A549 (cell line): ENCODE data around the gene CABP1.
"Not testable (repeated sequence)": the region's sequence is repeated elsewhere in the genome, so short reads cannot be mapped to it uniquely, and the experiment has no call there.

ENCODE experiments used
- CTCF ChIP-seq: fragments of >200 bp; sonication (Bioruptor Twin); formaldehyde crosslinking; IDR thresholded peaks from 3 replicates; pipeline ENCODE4 v1.5.1; 2016
- ELK1 ChIP-seq: fragments of 150-350 bp; IDR thresholded peaks from 2 replicates; pipeline ENCODE4 v1.6.1; 2014; ENCODE audit warnings: low read depth, mild to moderate bottlenecking, low read length
- ESRRA ChIP-seq: fragments of 150-350 bp; IDR thresholded peaks from 2 replicates; pipeline ENCODE4 v1.6.1; 2014; ENCODE audit warnings: mild to moderate bottlenecking, low read length, borderline replicate concordance
- JUN ChIP-seq, 2 experiments: fragments of >200 bp; sonication (Bioruptor Twin); formaldehyde crosslinking; IDR thresholded peaks; 2 replicates in 1 of 2; 3 replicates in 1 of 2; pipeline ENCODE4 v1.6.1; 2016 to 2017
- KDM1A ChIP-seq: fragments of 200-600 bp; sonication (generic); IDR thresholded peaks from 2 replicates; pipeline ENCODE4 v1.6.1; 2016; ENCODE audit warnings: low read depth, mild to moderate bottlenecking
- POLR2A ChIP-seq: IDR thresholded peaks from 2 replicates; pipeline ENCODE4 v1.6.1; 2012; ENCODE audit warnings: mild to moderate bottlenecking, low read length
- POLR2AphosphoS2 ChIP-seq: conservative IDR thresholded peaks from 2 replicates; pipeline ENCODE4 v1.6.1; 2012; ENCODE audit warnings: low read length, improper control_type of control experiment, inconsistent platforms

- not testable (repeated sequence) for TF ChIP-seq POLR2A; JUN (IDR thresholded peaks at IDR 0.05); CTCF; ESRRA; ELK1; KDM1A; POLR2AphosphoS2
These were observed 22.7 kb upstream of the CABP1 start for GRCh38 chr12:120617767-120618166.
